HG02870 (cell line): ENCODE measurements around the gene OR2V2.
"Not testable (repeated sequence)": the region's sequence is repeated elsewhere in the genome, so short reads cannot be mapped to it uniquely, and the experiment has no call there.

Experiments
- ATAC-seq: cut with Tn5 transposase; IDR thresholded peaks from one replicate; pipeline ENCODE4 v1.9.1; 2021; ENCODE audit warnings: mild to moderate bottlenecking, moderate library complexity; ENCODE audit not compliant: unreplicated experiment

The OR2V2 gene

GRCh38 chr5:181142054-181142453 is 5.3 kb upstream of the OR2V2 start:
- no peak for ATAC-seq

- no peak for ATAC-seq
These were observed 2.3 kb upstream of the OR2V2 start for GRCh38 chr5:181145133-181145532.

- no peak for ATAC-seq
These were observed 2.0 kb downstream of the OR2V2 start for GRCh38 chr5:181149355-181149754.

- peak; percentile 91 for ATAC-seq
These were observed 2.7 kb downstream of the OR2V2 start for GRCh38 chr5:181149806-181150733.

GRCh38 chr5:181151146-181151545 is 3.8 kb downstream of the OR2V2 start:
- no peak for ATAC-seq

- no peak for ATAC-seq
These were observed 5.0 kb downstream of the OR2V2 start for GRCh38 chr5:181152406-181152805.

GRCh38 chr5:181153814-181154213 is 6.4 kb downstream of the OR2V2 start:
- no peak for ATAC-seq

- ATAC-seq, result peak; percentile 32
These were observed 9.4 kb downstream of the OR2V2 start for GRCh38 chr5:181156758-181157157.

- ATAC-seq, result no peak
These were observed 11.5 kb downstream of the OR2V2 start for GRCh38 chr5:181158869-181159268.

GRCh38 chr5:181159286-181160151 is 12.1 kb downstream of the OR2V2 start:
- peak; percentile 65 for ATAC-seq

- ATAC-seq, result peak; percentile 41
These were observed 12.9 kb downstream of the OR2V2 start for GRCh38 chr5:181160152-181160754.

GRCh38 chr5:181160755-181161533 is 13.6 kb downstream of the OR2V2 start:
- not testable (repeated sequence) for ATAC-seq

- ATAC-seq, result no peak
These were observed 14.3 kb downstream of the OR2V2 start for GRCh38 chr5:181161534-181162175.

GRCh38 chr5:181163487-181164075 is 16.2 kb downstream of the OR2V2 start:
- no peak for ATAC-seq

- ATAC-seq, result no peak
These were observed 16.9 kb downstream of the OR2V2 start for GRCh38 chr5:181164076-181164952.

- ATAC-seq, result no peak
These were observed 19.7 kb downstream of the OR2V2 start for GRCh38 chr5:181166812-181167733.

- ATAC-seq, result no peak
These were observed 20.6 kb downstream of the OR2V2 start for GRCh38 chr5:181167814-181168488.
